ENCODE data around the gene GLT1D1.
A peak's percentile ranks its signal among the peaks of the same experiment; 100 is the strongest.
"Not testable (repeated sequence)": the region's sequence is repeated elsewhere in the genome, so short reads cannot be mapped to it uniquely, and the experiment has no call there.

The GLT1D1 gene
- total RNA-seq, result 0 reads per million in 2 donors

GRCh38 chr12:128852885-128853599 lies at the start of gene GLT1D1:
TSS of gene GLT1D1 (plus strand) at chr12:128853478. CDS start at chr12:128853582, 104 bp downstream.
- no peak for DNase-seq

- no peak for DNase-seq
Measured at GRCh38 chr12:128803788-128804187, 49.5 kb upstream of the GLT1D1 start.

- no peak for DNase-seq
Measured at GRCh38 chr12:128804762-128805161, 48.5 kb upstream of the GLT1D1 start.

- not testable (repeated sequence) for DNase-seq
Measured at GRCh38 chr12:128805406-128805805, 47.9 kb upstream of the GLT1D1 start.

GRCh38 chr12:128806573-128806972 lies 46.7 kb upstream of the GLT1D1 start:
- DNase-seq, result no peak

- no peak for DNase-seq
Measured at GRCh38 chr12:128807161-128807724, 46.0 kb upstream of the GLT1D1 start.

GRCh38 chr12:128808651-128809050 lies 44.6 kb upstream of the GLT1D1 start:
- DNase-seq, result no peak

- peak in 2 of 5 experiments; percentile 44 to 59 for DNase-seq
Measured at GRCh38 chr12:128810182-128811127, 42.8 kb upstream of the GLT1D1 start.

- DNase-seq, result peak in 1 of 5 experiments; percentile 55
Measured at GRCh38 chr12:128811806-128812205, 41.5 kb upstream of the GLT1D1 start.

GRCh38 chr12:128813392-128813791 lies 39.9 kb upstream of the GLT1D1 start:
- no peak for DNase-seq

- DNase-seq, result no peak
Measured at GRCh38 chr12:128813883-128814282, 39.4 kb upstream of the GLT1D1 start.

GRCh38 chr12:128814411-128815261 lies 38.6 kb upstream of the GLT1D1 start:
- DNase-seq, result no peak

GRCh38 chr12:128815779-128816642 lies 37.3 kb upstream of the GLT1D1 start:
- DNase-seq, result no peak

- no peak for DNase-seq
Measured at GRCh38 chr12:128816643-128816920, 36.7 kb upstream of the GLT1D1 start.

GRCh38 chr12:128817111-128818015 lies 35.9 kb upstream of the GLT1D1 start:
- peak in 1 of 5 experiments; percentile 30 for DNase-seq

GRCh38 chr12:128818065-128819022 lies 34.9 kb upstream of the GLT1D1 start:
- DNase-seq, result no peak

- DNase-seq, result no peak
Measured at GRCh38 chr12:128819293-128820144, 33.8 kb upstream of the GLT1D1 start.

- DNase-seq, result no peak
Measured at GRCh38 chr12:128820253-128820652, 33.0 kb upstream of the GLT1D1 start.

Data from T-helper 2 cell (primary cell).